K562 (cell line): ENCODE data around the gene ABHD16A. TPM values are rescaled to one million over a fixed set of nuclear protein-coding genes. Genes with fewer than 3 reads are reported as not detected.

Experiments used
- BMI1 ChIP-seq: fragments of 150-350 bp; IDR thresholded peaks from 2 replicates; pipeline ENCODE4 v1.6.1; 2014; ENCODE audit warnings: low read length
- ELF1 ChIP-seq: fragments of 200-800 bp; sonication (Bioruptor generic); IDR thresholded peaks from 2 replicates; pipeline ENCODE4 v1.6.1; 2016; ENCODE audit warnings: missing genetic modification characterization, missing compliant biosample characterization
- IRF1 ChIP-seq: sonication (generic); formaldehyde crosslinking; IDR thresholded peaks from 2 replicates; pipeline ENCODE4 v1.8.0; 2022; ENCODE audit warnings: missing genetic modification reagents, mild to moderate bottlenecking, borderline replicate concordance
- L3MBTL2 ChIP-seq: fragments of 450-650 bp; IDR thresholded peaks from 2 replicates; pipeline ENCODE4 v1.6.1; 2016; ENCODE audit warnings: mild to moderate bottlenecking, moderate library complexity
- MIER1 ChIP-seq: fragments of 450-650 bp; IDR thresholded peaks from 2 replicates; pipeline ENCODE4 v1.6.1; 2016; ENCODE audit warnings: antibody characterized with exemption, mild to moderate bottlenecking, low read depth
- PHF8 ChIP-seq: fragments of 200-600 bp; sonication (generic); IDR thresholded peaks from 2 replicates; pipeline ENCODE4 v1.6.1; 2012; ENCODE audit warnings: mixed run types, mild to moderate bottlenecking, inconsistent platforms, low read length, moderate library complexity, borderline replicate concordance
- PHTF2 ChIP-seq: fragments of 250-450 bp; sonication (Bioruptor Pico); IDR thresholded peaks from 2 replicates; pipeline ENCODE4 v1.5.0; 2021; ENCODE audit warnings: mild to moderate bottlenecking
- RBBP5 ChIP-seq: fragments of 200-600 bp; sonication (generic); IDR thresholded peaks from 2 replicates; pipeline ENCODE4 v1.6.1; 2012; ENCODE audit warnings: borderline replicate concordance, mild to moderate bottlenecking, low read length, control low read depth, inconsistent platforms; ENCODE audit not compliant: insufficient read depth, poor library complexity, severe bottlenecking
- REST ChIP-seq, 2 experiments: fragments of 450-650 bp; formaldehyde crosslinking in 1 of 2; IDR thresholded peaks; 2 replicates each; pipeline versions ENCODE4 v1.4.0 to v1.6.1; 2014 to 2020; ENCODE audit warnings: mild to moderate bottlenecking in 2 of 2, borderline replicate concordance in 1 of 2, low read depth in 1 of 2
- RFX1 ChIP-seq: fragments of 450-650 bp; IDR thresholded peaks from 2 replicates; pipeline ENCODE4 v1.6.1; 2016; ENCODE audit warnings: mild to moderate bottlenecking, moderate library complexity
- SLC30A9 ChIP-seq: fragments of 250-450 bp; sonication (Bioruptor Pico); IDR thresholded peaks from 2 replicates; pipeline ENCODE4 v1.8.0; 2022; ENCODE audit warnings: mild to moderate bottlenecking, moderate library complexity
- STAT5B ChIP-seq: fragments of 250-450 bp; sonication (Bioruptor Pico); IDR thresholded peaks from 2 replicates; pipeline ENCODE4 v1.8.0; 2021; ENCODE audit warnings: mild to moderate bottlenecking, inconsistent platforms
- TAF15 ChIP-seq: fragments of 200-400 bp; formaldehyde crosslinking; IDR thresholded peaks from 2 replicates; pipeline ENCODE4 v1.6.1; 2017; ENCODE audit warnings: mild to moderate bottlenecking, low read depth, low read length, moderate library complexity
- ZNF133 ChIP-seq: fragments of 250-450 bp; sonication (Bioruptor Pico); IDR thresholded peaks from 2 replicates; pipeline ENCODE4 v1.4.0; 2020; ENCODE audit warnings: mild to moderate bottlenecking
- ZNF174 ChIP-seq: fragments of 250-450 bp; sonication (Bioruptor Pico); IDR thresholded peaks from 2 replicates; pipeline ENCODE4 v1.4.0; 2020; ENCODE audit warnings: mild to moderate bottlenecking
- ZNF282 ChIP-seq: sonication (generic); formaldehyde crosslinking; IDR thresholded peaks from 2 replicates; pipeline ENCODE4 v1.8.1; 2023; ENCODE audit warnings: missing genetic modification reagents
- ZNF740 ChIP-seq, 3 experiments: fragments of 200-800 bp in 1 of 3; sonication (Bioruptor generic) in 1 of 3; sonication (generic) in 1 of 3; formaldehyde crosslinking in 1 of 3; IDR thresholded peaks; 2 replicates each; pipeline versions ENCODE4 v1.6.1 to v1.8.0; 2016 to 2022; ENCODE audit warnings: mild to moderate bottlenecking in 2 of 3, missing compliant biosample characterization in 2 of 3, missing genetic modification characterization in 2 of 3, missing genetic modification reagents in 1 of 3
- polyA plus RNA-seq, 8 experiments: library from polyadenylated mRNA; depleted of rRNA in 4 of 8; stranded (reverse) in 5 of 8; unstranded in 3 of 8; fragments of >200 nt; fragmentation: Nextera tagmentation in 2 of 8; fragmentation: Illumina TruSeq in 1 of 8; extraction: Ambion mirVana in 2 of 8; extraction: Trizol in 1 of 8; gene quantifications; 2 replicates each; pipeline versions ENCODE4 v1.2.1 to v1.2.3, GENCODE V29; 2011 to 2014; ENCODE audit warnings: inconsistent platforms in 1 of 8, missing spikeins in 1 of 8
- total RNA-seq, 7 experiments: library from RNA; depleted of rRNA in 6 of 7; stranded (reverse); fragments of >200 nt in 6 of 7; fragmentation: Illumina TruSeq in 2 of 7; extraction: Trizol in 2 of 7; gene quantifications; 2 replicates each; pipeline versions ENCODE4 v1.2.1 to v1.2.3, GENCODE V29; 2011 to 2021; ENCODE audit warnings: low replicate concordance in 1 of 7

Gene ABHD16A
- total and polyA plus RNA-seq, 9 of the 15 experiments (the other 6 are each of a cell fraction or from before 2014, with no cell fraction given): 25.8 to 120 (median 81.6) TPM

GRCh38 chr6:31665501-31666336 is 37.4 kb downstream of the ABHD16A start, which contains the start of gene CSNK2B (continued):
- TF ChIP-seq IRF1 (no peak; the same call in 1 of the 2 replicates), ZNF133 (CRISPR knock-in tag) (peak; percentile 70; the same call in 1 of the 2 replicates), L3MBTL2 (no peak), SLC30A9 (no peak; the same call in 1 of the 2 replicates), STAT5B (no peak), ZNF174 (CRISPR knock-in tag) (0 out of 2 replicates have a peak, but pooled peaks have one; percentile 54), RBBP5 (peak; percentile 98), MIER1 (no peak), BMI1 (0 out of 2 replicates have a peak, but pooled peaks have one; percentile 17), PHTF2 (CRISPR knock-in tag) (no peak), ZNF282 (no peak), RFX1 (no peak), PHF8 (peak; percentile 96), ELF1 (no peak), REST (IDR thresholded peaks at IDR 0.05; ENCODE audit: borderline replicate concordance) (no peak), REST (CRISPR knock-in tag; IDR thresholded peaks at IDR 0.05; ENCODE audit: low read depth) (peak; percentile 75; the same call in 1 of the 2 replicates), ZNF740 (CRISPR knock-in tag; IDR thresholded peaks at IDR 0.05) (peak; percentile 98), ZNF740 (tag; IDR thresholded peaks at IDR 0.05) (peak in 1 of 2 experiments; percentile 93; a peak in 2 of 4 replicates), TAF15 (peak; percentile 85; the same call in 1 of the 2 replicates)
